HG02943 (cell line): Measurements from ENCODE around the gene CEP89.
"Not testable (repeated sequence)": the region's sequence is repeated elsewhere in the genome, so short reads cannot be mapped to it uniquely, and the experiment has no call there.

ENCODE experiments used
- ATAC-seq: cut with Tn5 transposase; IDR thresholded peaks from one replicate; pipeline ENCODE4 v1.9.1; 2021; ENCODE audit warnings: mild to moderate bottlenecking, low read depth, moderate library complexity; ENCODE audit not compliant: unreplicated experiment

CEP89 gene

DNA sequence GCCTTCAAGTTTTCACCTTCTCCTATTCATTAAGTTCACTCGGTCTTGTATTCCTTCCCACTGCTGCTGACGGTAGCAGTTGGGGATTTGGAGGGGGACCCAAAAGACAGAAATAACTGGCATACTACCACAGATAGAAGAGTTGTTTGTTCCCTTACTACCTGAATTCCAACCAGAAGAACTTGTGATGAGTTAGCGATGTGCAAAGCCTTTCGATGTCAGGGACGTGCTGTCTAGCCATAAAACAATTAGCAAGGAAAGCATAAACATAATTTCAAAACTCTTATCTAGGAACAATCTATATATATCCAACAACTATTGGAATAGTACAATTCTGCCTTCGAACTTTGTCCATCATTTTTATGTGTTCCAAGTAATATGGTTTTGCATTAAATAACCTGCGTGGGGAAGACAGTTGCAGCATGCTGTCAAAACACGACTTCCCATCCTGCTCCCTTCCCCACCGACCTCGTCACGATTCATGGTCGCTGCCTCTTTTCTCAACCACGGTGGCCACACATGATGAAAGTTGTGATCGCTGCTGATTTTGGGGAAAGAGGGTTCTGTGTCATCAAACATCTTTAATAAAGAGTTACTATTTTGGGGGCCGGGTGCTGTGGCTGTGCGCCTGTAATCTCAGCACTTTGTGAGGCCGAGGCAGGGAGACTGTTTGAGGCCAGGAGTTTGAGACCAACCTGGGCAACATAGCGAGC lies 98.4 kb downstream of the CEP89 start:
- ATAC-seq = no peak

DNA sequence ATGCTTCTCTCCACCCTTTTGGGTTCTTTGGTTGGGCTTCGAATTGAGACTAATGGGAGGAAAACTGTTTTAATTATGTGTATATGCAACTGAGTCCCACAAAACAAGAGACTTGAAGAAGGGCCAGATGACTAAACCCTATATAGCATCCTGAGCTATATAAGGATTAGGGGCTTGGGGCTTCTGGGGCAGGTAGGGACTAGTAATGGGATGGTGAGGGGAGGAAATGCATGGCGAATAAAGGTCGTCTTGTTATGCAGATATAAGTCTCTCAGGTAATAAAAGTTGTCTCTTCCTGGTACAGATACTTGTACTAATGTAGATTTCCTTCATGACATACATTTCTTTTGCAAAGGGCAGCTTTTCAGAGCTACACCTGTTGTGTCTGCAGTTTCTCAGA lies 99.4 kb downstream of the CEP89 start:
- no peak for ATAC-seq

DNA sequence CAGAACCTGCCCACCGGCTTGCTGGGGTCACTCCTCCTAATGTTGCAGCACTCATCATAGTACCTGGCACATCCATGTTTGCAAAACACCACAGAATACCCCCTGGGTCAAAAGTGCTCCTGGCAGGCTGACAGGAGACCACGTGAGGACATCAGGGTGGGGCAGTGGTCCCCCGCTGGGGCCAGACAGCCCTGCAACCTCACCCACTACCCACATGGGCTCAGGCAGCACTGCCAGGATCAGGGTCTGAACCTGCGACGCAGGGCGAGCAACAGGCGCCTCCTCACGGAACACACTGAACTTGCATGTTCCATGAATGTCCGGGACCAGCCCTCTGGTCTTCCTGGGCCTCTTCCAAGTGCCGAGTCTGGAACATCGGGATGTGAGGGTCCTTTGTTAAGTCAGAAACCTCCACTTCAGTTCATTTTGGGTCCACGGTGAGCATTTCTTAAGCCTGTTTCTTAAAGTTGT lies 100.7 kb downstream of the CEP89 start:
- ATAC-seq = no peak

DNA sequence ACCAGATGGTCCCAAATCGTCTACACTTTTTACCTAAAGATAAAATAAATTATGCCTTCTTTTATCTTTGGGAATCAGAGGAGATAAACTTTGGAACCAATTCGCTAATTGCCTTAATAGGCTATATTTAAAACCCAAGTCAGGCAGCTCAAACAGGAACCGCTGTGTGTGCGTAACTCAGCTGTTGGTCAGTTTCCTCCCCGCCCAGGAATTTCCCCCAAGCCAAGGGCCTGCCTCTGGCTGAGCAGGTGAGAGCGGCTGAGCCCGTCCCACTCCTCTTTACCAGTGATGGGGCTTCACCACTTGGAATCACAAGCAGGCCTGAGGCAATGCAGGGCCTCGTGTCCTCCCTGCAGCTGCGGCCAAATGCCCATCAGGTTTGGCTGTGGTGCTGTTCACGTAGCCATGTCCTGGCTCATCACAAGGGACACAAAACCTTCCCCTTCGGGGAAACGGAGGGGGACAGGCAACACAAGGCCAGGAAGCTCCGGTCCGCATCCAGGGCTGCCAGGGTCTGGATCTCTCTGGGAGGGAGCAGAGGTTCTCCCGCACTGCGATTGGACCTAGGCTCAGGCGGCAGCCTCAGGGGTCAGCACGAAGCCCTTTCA lies 101.7 kb downstream of the CEP89 start:
- no peak for ATAC-seq

DNA sequence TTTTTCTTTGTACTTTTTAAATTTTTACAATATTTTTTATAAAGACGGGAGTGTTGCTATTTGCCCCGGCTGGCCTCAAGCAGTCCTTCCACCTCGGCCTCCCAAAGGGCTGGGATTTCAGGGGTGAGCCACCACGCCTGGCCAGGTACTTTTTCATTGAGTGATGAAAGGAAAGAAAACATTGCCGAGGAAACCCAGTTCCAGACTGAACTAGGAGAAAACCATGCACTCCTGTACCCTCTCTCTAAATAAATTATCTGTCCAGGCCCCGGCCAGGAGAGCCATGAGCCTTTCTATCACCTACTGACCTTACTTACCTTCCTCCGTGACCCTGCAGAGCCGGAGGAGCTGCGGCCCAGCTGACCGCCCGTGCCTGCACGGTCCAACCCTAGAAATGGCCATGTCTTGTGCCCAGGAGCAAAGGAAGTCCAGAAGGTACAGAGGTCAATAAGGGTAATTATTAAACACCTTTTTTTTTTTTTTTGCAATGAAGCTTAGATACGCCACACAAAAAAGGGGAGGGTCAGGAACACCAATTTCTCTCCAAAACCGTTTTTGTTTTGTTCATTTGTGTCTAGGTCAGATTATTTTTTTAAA lies 102.3 kb downstream of the CEP89 start, which contains the start of gene SLC7A9:
TSS of gene SLC7A9 (minus strand) at position 399 of the 597 bp plus-strand sequence. CDS start 1,233 bp downstream, outside the sequence.
- no peak for ATAC-seq

DNA sequence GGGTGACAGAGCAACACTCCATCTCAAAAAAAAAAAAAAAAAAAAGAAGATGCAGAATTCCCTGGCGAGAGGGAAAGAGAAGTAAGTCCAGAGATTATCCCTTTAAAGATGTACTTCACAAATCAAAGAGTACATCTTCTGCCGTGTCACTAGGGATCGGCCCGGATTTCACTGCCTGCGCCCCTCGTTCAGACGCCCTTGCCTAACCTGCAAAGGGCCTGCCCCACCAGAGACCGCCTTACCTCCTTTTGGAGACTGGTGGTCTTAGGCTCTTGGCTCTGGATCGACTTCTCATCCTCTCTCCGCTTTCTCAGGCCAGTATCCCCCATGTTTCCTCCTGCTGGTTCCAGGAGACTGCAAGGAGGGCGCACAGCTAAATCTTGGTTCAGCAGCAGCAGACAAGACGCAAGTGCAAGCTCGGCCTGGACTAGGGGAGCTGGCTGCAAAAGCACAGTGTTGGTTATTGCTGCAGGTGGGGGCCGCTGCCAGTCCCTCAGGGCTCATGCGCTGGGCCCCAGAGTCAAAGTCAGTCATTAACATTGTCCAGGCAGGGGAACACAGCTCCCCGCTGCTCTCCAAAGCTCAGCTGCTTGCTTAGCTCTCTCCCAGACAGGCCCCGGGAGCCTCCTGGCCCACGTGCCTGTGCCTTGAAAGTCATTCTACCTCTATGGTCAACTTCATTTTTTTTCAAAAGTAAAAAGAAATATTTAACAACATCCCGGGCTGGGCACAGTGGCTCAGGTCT lies 103.4 kb downstream of the CEP89 start:
- ATAC-seq = no peak

DNA sequence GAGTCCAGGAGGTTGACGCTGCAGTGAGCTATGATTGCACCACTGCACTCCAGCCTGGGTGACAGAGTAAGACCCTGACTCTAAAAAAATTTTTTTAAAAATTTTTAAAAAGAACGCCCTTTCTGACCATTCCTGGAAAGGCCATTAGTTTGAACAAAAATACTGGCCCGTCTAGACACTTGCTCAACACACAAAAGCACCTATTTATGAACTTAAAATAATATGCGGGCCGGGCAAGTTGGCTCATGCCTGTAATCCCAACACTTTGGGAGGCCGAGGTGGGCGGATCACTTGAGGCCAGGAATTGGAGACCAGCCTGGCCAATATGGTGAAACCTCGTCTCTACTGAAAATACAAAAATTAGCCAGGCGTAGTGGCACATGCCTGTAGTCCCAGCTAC lies 104.3 kb downstream of the CEP89 start:
- ATAC-seq = not testable (repeated sequence)

DNA sequence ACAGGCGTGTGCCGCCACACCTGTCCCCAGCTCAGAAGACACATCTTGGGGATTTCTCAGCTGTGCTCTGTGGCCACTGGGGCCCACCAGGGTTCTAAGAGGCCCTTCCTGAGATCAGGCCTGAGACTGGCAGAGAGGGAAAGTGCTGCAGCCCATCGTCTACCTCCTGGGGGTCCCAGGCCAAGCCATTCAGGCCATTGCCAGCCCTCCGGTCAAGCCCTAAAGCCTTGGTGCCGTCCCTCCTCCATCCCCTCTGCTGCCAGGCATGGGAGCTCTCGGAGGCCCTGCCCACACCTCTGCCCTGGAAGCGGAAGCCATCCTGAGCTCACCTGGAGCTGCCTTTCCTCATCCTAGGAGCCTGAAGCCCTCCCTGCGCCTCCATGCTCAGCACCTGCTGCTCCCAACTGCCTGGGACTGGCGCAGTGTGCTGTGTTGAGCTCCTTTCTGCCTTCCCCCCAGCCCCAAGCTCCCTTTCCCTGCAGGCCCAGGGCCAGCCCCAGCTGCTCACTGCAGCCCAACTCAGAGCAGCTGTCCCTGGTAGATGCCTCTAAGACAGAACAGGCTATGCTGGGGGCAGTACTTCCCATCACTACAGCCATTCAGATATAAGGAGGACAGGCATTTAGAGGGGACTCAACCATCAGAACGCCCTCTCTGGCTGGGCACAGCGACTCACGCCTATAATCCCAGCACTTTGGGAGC lies 105.0 kb downstream of the CEP89 start:
- no peak for ATAC-seq

DNA sequence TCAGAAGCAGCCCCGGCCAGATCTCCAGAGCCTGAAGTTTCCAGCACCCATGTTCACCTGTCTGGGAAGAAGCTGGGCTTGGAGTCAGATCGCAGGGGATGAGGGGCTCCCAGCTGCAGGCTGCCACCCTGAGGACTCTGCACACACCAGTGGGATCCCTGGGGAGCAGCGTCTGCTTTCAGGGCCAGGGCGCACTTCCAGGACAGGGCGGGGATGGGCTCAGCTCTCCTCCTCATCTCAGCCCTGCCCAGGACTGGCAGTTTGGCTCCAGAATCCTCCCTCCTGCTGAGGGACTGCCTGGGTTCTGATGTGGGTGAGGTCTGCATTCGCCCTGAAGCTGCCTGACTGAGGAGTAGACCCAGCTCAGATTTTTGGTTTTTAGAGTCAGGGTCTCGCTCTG lies 105.7 kb downstream of the CEP89 start:
- no peak for ATAC-seq

DNA sequence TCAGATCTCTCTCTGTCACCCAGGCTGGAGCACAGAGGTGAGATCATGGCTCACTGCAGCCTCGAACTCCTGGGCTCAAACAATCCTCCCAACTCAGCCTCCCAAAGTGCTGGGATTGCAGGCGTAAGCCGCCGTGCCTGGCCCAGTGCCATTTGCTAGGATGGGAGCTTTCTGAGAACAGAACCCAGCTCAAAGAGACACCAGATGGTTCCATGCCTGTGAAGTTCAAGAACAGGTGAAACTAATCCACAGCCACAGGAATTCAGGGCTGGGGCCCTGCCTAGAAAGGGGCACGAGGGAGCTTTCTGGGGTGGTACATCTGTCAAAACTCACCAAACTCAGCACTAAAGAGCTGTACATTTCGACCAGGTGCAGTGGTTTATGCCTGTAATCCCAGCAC lies 106.4 kb downstream of the CEP89 start:
- ATAC-seq = no peak

DNA sequence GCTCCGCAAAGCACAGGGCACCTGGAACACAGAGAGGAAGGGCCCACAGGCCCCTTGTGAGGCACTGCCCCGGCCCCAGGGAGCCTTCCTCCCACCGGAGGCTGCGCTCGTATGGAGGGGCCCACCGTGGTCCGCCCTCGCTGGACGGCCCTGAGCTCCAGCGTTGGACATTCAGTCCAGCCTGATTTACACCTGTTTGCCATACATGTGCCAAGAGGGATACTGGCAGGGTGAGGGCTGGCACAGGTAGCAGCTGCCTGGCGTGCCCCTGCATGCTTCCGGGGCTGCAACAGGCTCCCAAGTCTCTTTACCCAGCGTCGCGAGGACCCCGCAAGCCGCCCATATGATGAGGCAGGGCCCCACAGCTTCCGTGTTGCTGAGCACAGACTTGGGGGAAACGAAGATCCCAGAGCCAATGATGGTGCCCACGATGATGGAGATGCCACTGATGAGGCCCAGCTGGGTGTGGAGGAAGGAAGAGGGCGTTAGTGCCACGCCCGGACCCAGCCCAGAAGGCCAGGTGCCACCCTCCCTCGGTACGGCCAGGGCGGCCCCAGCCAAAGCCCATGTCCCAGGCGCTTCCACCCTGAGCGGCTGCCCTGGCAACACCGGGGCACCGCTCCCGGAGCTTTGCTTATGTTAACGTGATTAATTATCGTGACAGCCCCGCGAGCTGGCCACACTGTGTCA lies 107.3 kb downstream of the CEP89 start:
- ATAC-seq = no peak

DNA sequence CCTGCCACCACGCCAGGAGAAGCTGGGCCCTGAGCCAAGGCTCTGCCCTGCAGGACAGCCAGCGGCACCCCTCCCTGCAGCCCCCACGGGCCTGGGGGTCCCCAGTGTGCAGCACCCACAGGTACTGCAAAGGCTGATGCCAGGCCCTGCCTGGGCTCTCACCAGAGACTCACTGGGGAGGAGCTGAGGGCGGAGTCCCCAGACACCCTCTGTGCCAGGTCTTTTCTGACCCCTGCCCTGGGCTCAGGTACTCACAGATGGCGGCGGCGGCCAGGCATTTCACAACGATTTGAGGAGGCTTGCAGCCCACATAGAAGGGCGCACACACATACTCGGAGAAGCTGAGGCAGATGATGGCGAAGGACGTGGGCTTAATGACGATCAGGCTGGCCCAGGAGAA lies 107.9 kb downstream of the CEP89 start:
- no peak for ATAC-seq

DNA sequence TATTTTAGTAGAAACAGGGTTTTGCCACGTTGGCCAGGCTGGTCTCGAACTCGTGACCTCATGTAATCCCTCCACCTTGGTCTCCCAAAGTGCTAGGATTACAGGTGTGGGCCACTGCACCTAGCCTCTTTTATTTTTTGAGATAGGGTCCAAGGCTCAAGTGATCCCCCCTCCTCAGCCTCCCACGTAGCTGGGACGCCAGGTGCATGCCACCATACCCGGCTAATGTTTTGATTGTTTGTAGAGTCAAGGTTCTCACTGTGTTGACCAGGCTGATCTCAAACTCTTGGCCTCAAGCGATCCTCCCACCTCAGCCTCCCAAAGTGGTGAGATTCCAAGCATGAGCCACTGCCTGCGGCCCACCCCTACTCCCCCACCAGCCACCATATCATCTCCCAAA lies 108.5 kb downstream of the CEP89 start:
- ATAC-seq = no peak

DNA sequence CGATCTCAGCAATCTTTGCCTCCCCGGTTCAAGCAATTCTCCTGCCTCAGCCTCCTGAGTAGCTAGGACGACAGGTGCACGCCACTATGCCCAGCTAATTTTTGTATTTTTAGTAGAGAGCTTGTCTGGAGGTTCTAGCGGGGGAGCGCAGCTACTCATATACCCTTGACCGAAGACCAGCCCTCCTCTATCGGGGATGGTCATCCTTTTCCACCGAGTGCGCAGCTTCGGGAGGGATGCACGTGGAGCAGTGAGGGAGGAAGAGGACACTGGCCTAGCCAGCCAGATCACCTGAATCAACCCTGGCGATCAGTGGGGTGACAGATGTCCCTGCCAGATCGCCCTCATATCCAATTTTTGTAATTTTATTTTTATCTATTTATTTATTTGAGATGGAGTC lies 109.0 kb downstream of the CEP89 start:
- no peak for ATAC-seq

DNA sequence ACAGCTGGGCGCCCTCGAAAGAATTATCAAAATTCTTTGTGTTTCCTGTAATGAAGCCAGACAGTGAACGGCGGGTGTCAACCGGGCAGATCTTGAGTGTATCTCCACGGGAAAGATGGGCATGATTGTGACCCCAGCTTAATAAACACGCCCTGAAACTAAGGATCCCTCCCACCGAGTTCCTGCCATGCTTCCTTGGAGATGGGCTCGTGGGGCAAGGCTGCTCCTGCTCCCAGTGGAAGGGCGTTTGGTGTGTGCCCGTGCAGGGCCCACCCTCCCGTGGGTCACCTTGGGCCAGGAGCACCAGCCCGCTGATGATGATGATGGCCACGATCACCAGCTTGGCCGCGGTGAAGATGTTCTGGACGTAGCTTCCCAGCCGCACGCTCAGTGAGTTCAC lies 109.6 kb downstream of the CEP89 start:
- no peak for ATAC-seq

DNA sequence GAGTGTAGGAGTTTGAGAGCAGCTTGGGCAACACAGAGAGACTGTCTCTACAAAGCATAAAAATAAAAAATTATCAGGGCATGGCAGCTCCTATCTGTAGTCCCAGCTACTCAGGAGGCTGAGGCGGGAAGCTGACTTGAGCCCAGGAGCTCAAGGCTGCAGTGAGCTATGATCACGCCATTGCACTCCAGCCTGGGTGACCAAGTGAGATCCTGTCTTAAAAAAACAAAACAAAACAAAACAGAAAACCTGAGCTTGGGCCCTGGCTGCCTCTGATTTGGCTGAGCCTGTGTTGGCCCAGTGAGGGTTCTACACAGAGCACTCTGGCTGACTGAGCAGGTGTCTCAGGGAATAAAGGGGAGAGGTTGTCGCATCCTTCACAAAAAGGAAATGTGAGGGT lies 110.2 kb downstream of the CEP89 start:
- no peak for ATAC-seq

DNA sequence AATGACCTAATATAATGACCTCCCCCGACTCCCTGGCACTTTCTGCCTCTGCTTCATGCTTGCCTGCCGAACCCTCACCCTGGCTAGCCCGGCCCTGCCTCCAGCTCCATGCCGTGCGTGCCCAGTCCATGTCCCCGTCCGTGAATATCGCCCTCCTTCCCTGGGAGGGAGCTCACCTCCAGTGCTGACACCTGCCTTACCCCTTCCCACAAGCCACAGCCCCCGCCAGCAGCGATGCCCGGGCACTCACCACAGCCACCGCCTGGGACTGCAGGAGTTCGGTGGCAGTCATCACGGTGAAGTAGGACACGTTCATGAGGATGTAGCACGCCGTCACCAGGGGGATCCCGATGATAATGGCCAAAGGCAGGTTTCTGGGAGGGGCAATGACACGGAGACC lies 112.2 kb downstream of the CEP89 start:
- no peak for ATAC-seq

DNA sequence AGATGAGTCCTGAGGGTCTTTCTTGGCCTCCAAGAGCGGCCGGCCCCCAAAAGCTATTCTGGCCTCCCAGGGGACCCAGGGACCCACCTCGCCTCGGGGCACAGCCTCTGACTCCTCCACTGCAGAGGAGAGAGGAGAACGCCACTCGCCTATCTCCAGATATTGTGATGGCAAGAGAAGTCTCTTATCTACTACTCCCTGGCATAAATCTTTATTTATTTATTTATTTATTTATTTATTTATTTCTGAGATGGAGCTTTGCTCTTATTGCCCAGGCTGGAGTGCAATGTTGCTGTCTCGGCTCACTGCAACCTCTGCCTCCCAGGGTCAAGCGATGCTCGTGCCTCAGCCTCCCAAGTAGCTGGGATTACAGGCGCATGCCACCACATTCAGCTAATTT lies 113.2 kb downstream of the CEP89 start:
- ATAC-seq = no peak

DNA sequence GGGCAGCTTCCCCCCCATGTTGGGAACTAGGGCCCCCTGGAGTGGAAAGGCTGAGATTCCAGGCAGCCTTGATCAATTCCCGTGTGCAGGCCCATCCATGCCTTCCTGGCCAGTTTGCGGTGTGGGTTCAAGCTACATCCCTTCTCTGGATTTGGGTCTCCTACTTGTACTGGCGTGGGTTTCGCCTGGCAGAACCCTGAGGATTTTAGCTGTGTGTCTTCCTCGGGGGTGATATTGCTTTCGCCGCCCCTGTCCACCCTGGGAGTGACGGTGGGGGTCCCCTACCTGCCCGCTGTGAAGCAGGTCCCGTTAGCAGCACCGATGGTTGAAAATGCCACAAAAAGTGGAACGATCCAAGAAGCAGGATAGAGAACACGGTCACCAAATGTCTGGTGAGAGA lies 113.6 kb downstream of the CEP89 start:
- ATAC-seq = no peak

DNA sequence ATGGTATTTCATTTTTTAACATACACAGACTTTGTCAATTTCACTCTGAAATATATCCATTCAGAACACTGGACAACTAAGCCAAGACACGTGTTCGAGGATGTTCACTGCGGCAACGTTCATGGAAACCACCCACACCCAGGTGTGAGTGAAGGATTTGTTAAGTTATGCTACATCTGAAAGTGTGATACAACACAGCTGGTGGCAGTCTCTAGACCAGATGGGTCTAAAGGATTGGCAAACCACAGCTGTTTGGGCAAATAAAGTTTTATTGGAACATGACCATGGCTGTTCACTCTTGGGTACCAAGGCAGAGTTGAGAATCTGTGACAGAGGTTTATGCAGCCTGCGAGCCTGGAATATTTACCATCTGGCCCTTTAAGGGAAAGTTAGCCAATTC lies 114.2 kb downstream of the CEP89 start:
- ATAC-seq = no peak
